ENCODE measurements around the gene ZNF84. TPM values are rescaled to one million over a fixed set of nuclear protein-coding genes. Genes with fewer than 3 reads are reported as not detected.
A peak's percentile ranks its signal among the peaks of the same experiment; 100 is the strongest.

The ZNF84 gene
- total RNA-seq, 1 experiment from 2014 or later: 28.3 TPM

DNA sequence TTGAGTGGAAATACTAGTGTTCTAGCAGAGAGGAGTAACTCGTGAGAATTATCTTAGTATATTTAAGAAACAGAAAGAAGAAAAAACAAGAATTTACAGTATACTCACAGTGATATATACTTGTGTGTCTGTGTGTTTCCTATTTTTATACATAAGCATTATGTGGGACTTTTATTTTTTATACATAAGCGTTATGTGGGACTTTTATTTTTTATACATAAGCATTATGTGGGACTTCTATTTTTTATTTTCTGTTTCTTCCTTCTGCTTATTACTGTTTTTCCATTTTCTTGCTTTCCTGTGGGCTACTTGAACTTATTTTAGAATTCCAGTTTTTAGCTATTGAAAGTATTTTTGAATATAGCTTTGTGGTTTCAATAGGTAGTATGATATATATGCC is 36.5 kb downstream of the ZNF84 start:
- H3K4me3 Mint-ChIP-seq: no peak overlapping the region
- DNase-seq (ENCODE audit: low spot score) (no peak), ATAC-seq (no peak)
- peaks cover 48% of the 10 kb centered on the region for H3K36me3 Mint-ChIP-seq
- H3K27me3 Mint-ChIP-seq (ENCODE audit: low read depth): peaks cover 11% of the 10 kb centered on the region
- no peak for TF ChIP-seq E2F5 (CRISPR knock-in tag; IDR thresholded peaks at IDR 0.05)
- no peak for TF ChIP-seq NR2C2 (CRISPR knock-in tag; IDR thresholded peaks at IDR 0.05)
- no peak for TF ChIP-seq SP1 (CRISPR knock-in tag; conservative IDR thresholded peaks at IDR 0.05)
- TF ChIP-seq CDX4 (CRISPR knock-in tag; IDR thresholded peaks at IDR 0.05; ENCODE audit: borderline replicate concordance): no peak
- TF ChIP-seq, protein P1, sequence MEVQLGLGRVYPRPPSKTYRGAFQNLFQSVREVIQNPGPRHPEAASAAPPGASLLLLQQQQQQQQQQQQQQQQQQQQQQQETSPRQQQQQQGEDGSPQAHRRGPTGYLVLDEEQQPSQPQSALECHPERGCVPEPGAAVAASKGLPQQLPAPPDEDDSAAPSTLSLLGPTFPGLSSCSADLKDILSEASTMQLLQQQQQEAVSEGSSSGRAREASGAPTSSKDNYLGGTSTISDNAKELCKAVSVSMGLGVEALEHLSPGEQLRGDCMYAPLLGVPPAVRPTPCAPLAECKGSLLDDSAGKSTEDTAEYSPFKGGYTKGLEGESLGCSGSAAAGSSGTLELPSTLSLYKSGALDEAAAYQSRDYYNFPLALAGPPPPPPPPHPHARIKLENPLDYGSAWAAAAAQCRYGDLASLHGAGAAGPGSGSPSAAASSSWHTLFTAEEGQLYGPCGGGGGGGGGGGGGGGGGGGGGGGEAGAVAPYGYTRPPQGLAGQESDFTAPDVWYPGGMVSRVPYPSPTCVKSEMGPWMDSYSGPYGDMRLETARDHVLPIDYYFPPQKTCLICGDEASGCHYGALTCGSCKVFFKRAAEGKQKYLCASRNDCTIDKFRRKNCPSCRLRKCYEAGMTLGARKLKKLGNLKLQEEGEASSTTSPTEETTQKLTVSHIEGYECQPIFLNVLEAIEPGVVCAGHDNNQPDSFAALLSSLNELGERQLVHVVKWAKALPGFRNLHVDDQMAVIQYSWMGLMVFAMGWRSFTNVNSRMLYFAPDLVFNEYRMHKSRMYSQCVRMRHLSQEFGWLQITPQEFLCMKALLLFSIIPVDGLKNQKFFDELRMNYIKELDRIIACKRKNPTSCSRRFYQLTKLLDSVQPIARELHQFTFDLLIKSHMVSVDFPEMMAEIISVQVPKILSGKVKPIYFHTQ (CRISPR knock-in tag; IDR thresholded peaks at IDR 0.05): no peak
- TF ChIP-seq, protein P2, sequence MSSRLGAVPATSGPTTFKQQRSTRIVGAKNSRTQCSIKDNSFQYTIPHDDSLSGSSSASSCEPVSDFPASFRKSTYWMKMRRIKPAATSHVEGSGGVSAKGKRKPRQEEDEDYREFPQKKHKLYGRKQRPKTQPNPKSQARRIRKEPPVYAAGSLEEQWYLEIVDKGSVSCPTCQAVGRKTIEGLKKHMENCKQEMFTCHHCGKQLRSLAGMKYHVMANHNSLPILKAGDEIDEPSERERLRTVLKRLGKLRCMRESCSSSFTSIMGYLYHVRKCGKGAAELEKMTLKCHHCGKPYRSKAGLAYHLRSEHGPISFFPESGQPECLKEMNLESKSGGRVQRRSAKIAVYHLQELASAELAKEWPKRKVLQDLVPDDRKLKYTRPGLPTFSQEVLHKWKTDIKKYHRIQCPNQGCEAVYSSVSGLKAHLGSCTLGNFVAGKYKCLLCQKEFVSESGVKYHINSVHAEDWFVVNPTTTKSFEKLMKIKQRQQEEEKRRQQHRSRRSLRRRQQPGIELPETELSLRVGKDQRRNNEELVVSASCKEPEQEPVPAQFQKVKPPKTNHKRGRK (CRISPR knock-in tag; IDR thresholded peaks at IDR 0.05; ENCODE audit: borderline replicate concordance): no peak
- no peak for TF ChIP-seq IRF1 (CRISPR knock-in tag; IDR thresholded peaks at IDR 0.05)
- TF ChIP-seq, protein P3, sequence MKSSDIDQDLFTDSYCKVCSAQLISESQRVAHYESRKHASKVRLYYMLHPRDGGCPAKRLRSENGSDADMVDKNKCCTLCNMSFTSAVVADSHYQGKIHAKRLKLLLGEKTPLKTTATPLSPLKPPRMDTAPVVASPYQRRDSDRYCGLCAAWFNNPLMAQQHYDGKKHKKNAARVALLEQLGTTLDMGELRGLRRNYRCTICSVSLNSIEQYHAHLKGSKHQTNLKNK (CRISPR knock-in tag; IDR thresholded peaks at IDR 0.05): no peak
- no peak for TF ChIP-seq CREM (CRISPR knock-in tag; IDR thresholded peaks at IDR 0.05)
- TF ChIP-seq CBFB (CRISPR knock-in tag; IDR thresholded peaks at IDR 0.05; ENCODE audit: low read depth): no peak
- TF ChIP-seq ZBTB21 (CRISPR knock-in tag; IDR thresholded peaks at IDR 0.05; ENCODE audit: borderline replicate concordance): no peak
- no peak for TF ChIP-seq ERG (CRISPR knock-in tag; IDR thresholded peaks at IDR 0.05)
- TF ChIP-seq IRF2 (CRISPR knock-in tag; IDR thresholded peaks at IDR 0.05; ENCODE audit: borderline replicate concordance, low read depth): no peak
- TF ChIP-seq SMAD4 (CRISPR knock-in tag; IDR thresholded peaks at IDR 0.05): no peak
- peaks cover 64% of the 10 kb centered on the region for H3K9me3 Mint-ChIP-seq
- CTCF ChIA-PET: no interaction called here
- no peaks in the 10 kb centered on the region for H3K4me1 Mint-ChIP-seq
- no peak overlapping the region for H3K27ac Mint-ChIP-seq
- POLR2A ChIA-PET: no interaction called here

DNA sequence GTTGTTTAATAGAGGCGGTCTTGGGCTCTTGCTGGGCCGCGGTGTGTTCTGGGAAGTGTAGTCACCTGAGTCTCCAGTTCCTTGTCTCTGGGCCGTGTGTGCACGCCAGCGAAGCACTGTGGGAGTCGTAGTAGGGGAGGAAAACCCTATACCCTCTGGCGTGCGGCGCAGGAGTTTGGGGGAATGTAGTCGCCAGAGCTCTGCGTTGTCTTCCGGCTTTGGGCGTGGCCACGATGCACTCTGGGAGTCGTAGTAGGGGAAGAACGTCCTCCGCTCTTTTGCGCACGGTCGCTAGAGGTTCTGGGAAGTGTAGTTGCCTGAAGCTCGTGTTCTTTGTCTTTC is 42.7 kb downstream of the ZNF84 start:
- ChIA-PET CTCF (interaction anchor here (0.5 to 1.1 kb wide), 5 partner anchors 42 to 124 kb away, joined by 3 to 16 read pairs (median 3); partner anchors contain the start of genes ZNF10, ZNF26, ZNF268 and ZNF605), POLR2A (interaction anchor here (0.7 to 1.1 kb wide), 5 partner anchors 42 to 251 kb away, joined by 3 to 8 read pairs (median 5); partner anchors contain the start of genes ZNF10, ZNF26, ZNF268 and ZNF891)
- Mint-ChIP-seq H3K4me1 (peaks cover 3% of the 10 kb centered on the region; the same call in 1 of the 2 replicates), H3K27me3 (ENCODE audit: low read depth) (peaks cover 7% of the 10 kb centered on the region), H3K27ac (no peak overlapping the region), H3K36me3 (peaks cover 61% of the 10 kb centered on the region), H3K9me3 (peaks cover 56% of the 10 kb centered on the region), H3K4me3 (no peak overlapping the region)
- peak; percentile 98 for DNase-seq (ENCODE audit: low spot score)
- ATAC-seq: peak; percentile 91
- TF ChIP-seq, protein P2 (CRISPR knock-in tag; IDR thresholded peaks at IDR 0.05; ENCODE audit: borderline replicate concordance): no peak
- TF ChIP-seq ZBTB21 (CRISPR knock-in tag; IDR thresholded peaks at IDR 0.05; ENCODE audit: borderline replicate concordance) (no peak), SP1 (CRISPR knock-in tag; conservative IDR thresholded peaks at IDR 0.05) (peak; percentile 99), ATF1 (CRISPR knock-in tag; IDR thresholded peaks at IDR 0.05) (no peak), MAX (CRISPR knock-in tag; IDR thresholded peaks at IDR 0.05) (peak; percentile 60; the same call in 1 of the 2 replicates), GABPB1 (CRISPR knock-in tag; IDR thresholded peaks at IDR 0.05) (peak; percentile 43; the same call in 1 of the 2 replicates), CREM (CRISPR knock-in tag; IDR thresholded peaks at IDR 0.05) (peak; percentile 92), FOXK1 (CRISPR knock-in tag; IDR thresholded peaks at IDR 0.05) (peak; percentile 85)
- TF ChIP-seq, protein P4, sequence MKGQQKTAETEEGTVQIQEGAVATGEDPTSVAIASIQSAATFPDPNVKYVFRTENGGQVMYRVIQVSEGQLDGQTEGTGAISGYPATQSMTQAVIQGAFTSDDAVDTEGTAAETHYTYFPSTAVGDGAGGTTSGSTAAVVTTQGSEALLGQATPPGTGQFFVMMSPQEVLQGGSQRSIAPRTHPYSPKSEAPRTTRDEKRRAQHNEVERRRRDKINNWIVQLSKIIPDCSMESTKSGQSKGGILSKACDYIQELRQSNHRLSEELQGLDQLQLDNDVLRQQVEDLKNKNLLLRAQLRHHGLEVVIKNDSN (CRISPR knock-in tag; IDR thresholded peaks at IDR 0.05): peak; percentile 47; the same call in 1 of the 2 replicates

Measured in WTC11 (cell line).